Hepatocyte (in vitro differentiated cells): ENCODE data around the gene PTX3. TPM values are rescaled to one million over a fixed set of nuclear protein-coding genes. Genes with fewer than 3 reads are reported as not detected.

Experiments used
- DNase-seq: peaks from one replicate; pipeline ENCODE4 v3.0.0-alpha.2; 2016; ENCODE audit warnings: low spot score
- H2AFZ ChIP-seq: fragments of 200-600 bp; sonication (generic); 2 replicates; pipeline ENCODE4 v1.6.0; 2016; ENCODE audit warnings: antibody characterized with exemption, mild to moderate bottlenecking
- H3K27ac ChIP-seq: fragments of 200-600 bp; sonication (generic); 2 replicates; pipeline ENCODE4 v1.5.1; 2016; ENCODE audit warnings: mild to moderate bottlenecking
- H3K27me3 ChIP-seq: fragments of 200-600 bp; sonication (generic); 2 replicates; pipeline ENCODE4 v1.6.1; 2016
- H3K36me3 ChIP-seq: fragments of 200-600 bp; sonication (generic); replicated peaks from 2 replicates; pipeline ENCODE4 v1.5.1; 2016; ENCODE audit warnings: low read depth; ENCODE audit not compliant: insufficient read depth
- H3K4me1 ChIP-seq: fragments of 200-600 bp; sonication (generic); 2 replicates; pipeline ENCODE4 v1.5.1; 2016; ENCODE audit warnings: mild to moderate bottlenecking, moderate library complexity; ENCODE audit not compliant: insufficient read depth
- H3K4me2 ChIP-seq: fragments of 200-600 bp; sonication (generic); 2 replicates; pipeline ENCODE4 v1.6.0; 2016
- H3K4me3 ChIP-seq: fragments of 200-600 bp; sonication (generic); 2 replicates; pipeline ENCODE4 v1.5.1; 2016; ENCODE audit warnings: mild to moderate bottlenecking
- H3K79me2 ChIP-seq: fragments of 200-600 bp; sonication (generic); 2 replicates; pipeline ENCODE4 v1.6.0; 2017; ENCODE audit warnings: mild to moderate bottlenecking
- H3K9me2 ChIP-seq: fragments of 200-600 bp; sonication (generic); replicated peaks from 2 replicates; pipeline ENCODE4 v1.6.0; 2017; ENCODE audit warnings: mild to moderate bottlenecking; ENCODE audit not compliant: insufficient read depth
- H3K9me3 ChIP-seq: fragments of 200-600 bp; sonication (generic); 2 replicates; pipeline ENCODE4 v1.5.1; 2016; ENCODE audit warnings: low read depth, mild to moderate bottlenecking
- H4K20me1 ChIP-seq: fragments of 200-600 bp; sonication (generic); 2 replicates; pipeline ENCODE4 v1.6.0; 2016; ENCODE audit warnings: mild to moderate bottlenecking; ENCODE audit not compliant: insufficient read depth, poor library complexity, severe bottlenecking
- CTCF ChIP-seq: fragments of 200-600 bp; sonication (generic); IDR thresholded peaks from 2 replicates; pipeline ENCODE4 v1.5.1; 2016; ENCODE audit warnings: antibody characterized with exemption, mild to moderate bottlenecking; ENCODE audit not compliant: poor library complexity
- WGBS: methylation state at CpG from one replicate; pipeline ENCODE4 v1.1.6; 2016; ENCODE audit warnings: low lambda C conversion rate; ENCODE audit errors: missing lambda C conversion rate; 5-methylcytosine and 5-hydroxymethylcytosine counted together
- polyA plus RNA-seq: library from polyadenylated mRNA; unstranded; fragments of >200 nt; fragmentation: Nextera tagmentation; extraction: Ambion mirVana; gene quantifications from 2 replicates; pipeline ENCODE4 v1.2.1, GENCODE V29; 2016
- total RNA-seq: library from RNA; depleted of rRNA; stranded (reverse); fragments of >200 nt; gene quantifications from 2 replicates; pipeline ENCODE4 v1.2.3, GENCODE V29; 2014

Gene PTX3
- total and polyA plus RNA-seq, 2 experiments from 2014 or later, result 23.7 to 41.5 TPM

- H4K20me1 ChIP-seq, result no peaks in the 10 kb centered on the region
- H3K9me2 ChIP-seq, result no peaks in the 10 kb centered on the region
- H3K4me3 ChIP-seq, result no peak overlapping the region
- no peaks in the 10 kb centered on the region for H3K9me3 ChIP-seq
- no peak for DNase-seq
- no peaks in the 10 kb centered on the region for H3K36me3 ChIP-seq
- TF ChIP-seq CTCF, result no peak
- no peak overlapping the region for H2AFZ ChIP-seq
- H3K27me3 ChIP-seq, result no peaks in the 10 kb centered on the region
- H3K4me2 ChIP-seq, result no peak overlapping the region
- no peaks in the 10 kb centered on the region for H3K79me2 ChIP-seq
- WGBS, result 88% methylated on average over 2 of the region's 2 CpGs
- H3K27ac ChIP-seq, result no peak overlapping the region
- no peaks in the 10 kb centered on the region for H3K4me1 ChIP-seq
Observed at GRCh38 chr3:157491136-157491535, 54.5 kb downstream of the PTX3 start.

Other genes with a start within 250 kb of the PTX3 start
- 4.7 and 15.9 TPM in 2 replicates for gene VEPH1, start 66.6 kb downstream of the PTX3 start, total RNA-seq
- gene VEPH1, start 66.6 kb downstream of the PTX3 start, polyA plus RNA-seq, result 2.5 and 7.7 TPM in 2 replicates